SK-MEL-5 (cell line): ENCODE measurements around the gene MCM10. TPM values are rescaled to one million over a fixed set of nuclear protein-coding genes. Genes with fewer than 3 reads are reported as not detected.
"Not testable (repeated sequence)": the region's sequence is repeated elsewhere in the genome, so short reads cannot be mapped to it uniquely, and the experiment has no call there.

Experiments
- DNase-seq: peaks from one replicate; pipeline ENCODE4 v3.0.0-alpha.2; 2016; ENCODE audit warnings: low read depth, low spot score
- in situ Hi-C: cut with HindIII; loops from 2 replicates; pipeline ENCODE4 v1.10.0; 2016; ENCODE audit warnings: low sequenced_read_pairs, high pct_unique_total_duplicates, low pct_unique_long_range_greater_than_20kb
- small RNA-seq, 2 experiments: library from RNA; depleted of rRNA; stranded (forward); fragments of <200 nt; gene quantifications; one replicate each; pipeline ENCODE3, GENCODE V24; 2014
- total RNA-seq: library from RNA; depleted of rRNA; stranded (reverse); fragments of >200 nt; shearing (Covaris generic); gene quantifications from 2 replicates; pipeline ENCODE4 v1.2.3, GENCODE V29; 2014; rRNA removed

The MCM10 gene
- total RNA-seq, 1 experiment from 2014 or later = 11.6 TPM

DNA sequence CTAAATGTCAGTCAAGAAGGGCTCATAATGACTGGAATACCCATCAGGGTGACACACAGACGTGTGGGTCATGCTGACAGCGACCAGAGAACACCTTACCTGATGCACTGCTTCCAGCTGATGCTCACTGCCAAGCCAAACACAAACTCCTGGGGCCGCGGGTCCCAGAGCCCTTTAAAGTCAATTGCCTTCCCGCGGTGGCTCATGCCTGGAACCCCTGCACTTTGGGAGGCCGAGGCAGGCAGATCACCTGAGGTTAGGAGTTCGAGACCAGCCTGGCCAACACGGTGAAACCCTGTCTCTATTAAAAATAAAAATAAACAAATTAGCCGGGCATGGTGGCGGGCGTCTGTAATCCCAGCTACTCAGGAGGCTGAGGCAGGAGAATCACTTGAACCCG is 73.4 kb downstream of the MCM10 start:
- DNase-seq, in situ Hi-C loops: not testable (repeated sequence)

DNA sequence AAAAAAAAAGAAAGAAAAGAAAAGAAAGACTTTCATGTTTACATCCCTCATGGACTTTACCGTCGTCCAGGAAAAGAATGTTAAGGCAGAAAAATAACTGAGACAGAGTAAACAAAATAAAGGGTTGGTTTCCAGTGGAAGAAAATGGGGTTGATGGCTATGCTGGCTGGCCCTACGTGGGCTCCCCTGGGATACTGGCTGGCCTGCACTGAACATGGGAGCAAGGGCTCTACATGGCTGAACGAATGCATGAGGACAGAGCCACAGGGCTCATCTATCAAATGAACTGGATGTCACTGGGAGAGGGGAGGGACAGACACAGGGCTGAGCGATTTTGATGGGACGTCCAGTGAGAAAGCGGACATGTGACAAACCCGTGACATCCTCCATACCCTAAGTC is 75.3 kb downstream of the MCM10 start:
- in situ Hi-C loops = no loop called here
- DNase-seq = no peak

DNA sequence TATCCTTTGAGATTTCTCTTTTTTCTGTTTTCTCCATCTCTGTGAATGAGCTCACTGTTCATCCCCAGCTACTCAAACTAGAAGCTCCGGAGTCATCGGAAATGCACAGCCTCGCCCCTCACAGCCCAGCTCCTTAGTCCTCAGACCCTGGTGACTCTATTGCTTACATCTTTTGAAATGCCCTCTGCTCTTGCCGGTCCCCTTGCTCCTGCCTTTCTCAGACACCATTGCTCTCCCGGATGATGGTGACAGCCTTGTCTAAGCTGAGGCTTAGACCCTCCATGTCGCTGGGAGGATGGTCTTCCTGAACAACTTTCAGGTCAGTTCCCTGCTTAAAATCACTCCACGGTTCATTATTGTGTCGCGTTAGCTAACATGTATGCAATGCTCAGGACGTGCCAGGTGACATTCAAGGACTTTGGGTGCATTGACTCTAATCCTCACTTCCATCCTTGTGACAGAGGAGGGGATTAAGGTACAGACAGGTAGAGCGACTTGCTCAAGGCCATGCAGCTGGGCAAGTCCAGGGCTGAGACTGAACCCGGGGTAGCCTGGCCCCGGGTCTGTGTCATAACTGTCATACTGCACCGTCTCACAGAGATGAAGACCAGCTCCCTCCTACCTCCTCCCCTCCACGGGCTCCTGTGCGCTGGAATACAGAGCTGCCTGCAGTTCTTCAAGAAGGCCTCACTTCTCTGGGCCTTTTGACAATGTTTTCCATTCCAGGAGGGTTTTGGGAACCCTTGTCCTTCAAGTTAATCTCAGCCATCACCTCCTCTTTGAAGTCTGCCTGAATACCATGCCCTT is 77.1 kb downstream of the MCM10 start:
- in situ Hi-C loops = no loop called here
- no peak for DNase-seq

DNA sequence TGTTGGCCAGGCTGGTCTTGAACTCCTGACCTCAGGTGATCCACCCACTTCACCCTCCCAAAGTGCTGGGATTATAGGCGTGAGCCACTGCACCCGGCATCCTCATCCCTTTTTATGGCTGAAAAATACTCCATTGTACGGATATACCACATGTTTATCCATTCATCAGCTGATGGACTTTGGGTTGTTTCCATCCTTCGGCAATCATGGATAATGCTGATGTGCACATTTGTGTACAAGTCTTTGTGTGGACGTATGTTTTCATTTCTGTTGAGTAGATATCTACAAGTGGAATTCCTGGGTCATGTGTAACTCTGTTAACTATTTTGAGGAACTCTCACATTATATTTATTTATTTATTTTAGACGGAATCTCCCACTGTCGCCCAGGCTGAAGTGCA is 78.6 kb downstream of the MCM10 start:
- no peak for DNase-seq
- in situ Hi-C loops = no loop called here

DNA sequence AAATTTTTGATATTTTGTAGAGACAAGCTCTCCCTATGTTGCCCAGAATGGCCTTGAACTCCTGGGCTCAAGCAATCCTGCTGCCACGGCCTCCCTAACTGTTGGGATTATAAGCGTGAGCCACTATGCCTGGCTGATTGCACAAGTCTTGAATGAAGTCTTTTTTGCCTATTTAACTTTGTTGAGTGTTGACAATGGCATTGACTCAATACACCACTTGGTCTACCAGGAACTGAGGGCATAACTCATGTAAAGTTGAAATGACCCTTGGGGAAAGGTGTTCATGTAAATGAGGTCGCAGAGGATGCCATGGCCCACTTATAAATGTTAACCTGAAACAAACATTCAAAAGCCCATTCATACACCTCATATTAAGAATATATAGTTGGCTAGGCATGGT is 80.3 kb downstream of the MCM10 start:
- no peak for DNase-seq
- in situ Hi-C loops = no loop called here

DNA sequence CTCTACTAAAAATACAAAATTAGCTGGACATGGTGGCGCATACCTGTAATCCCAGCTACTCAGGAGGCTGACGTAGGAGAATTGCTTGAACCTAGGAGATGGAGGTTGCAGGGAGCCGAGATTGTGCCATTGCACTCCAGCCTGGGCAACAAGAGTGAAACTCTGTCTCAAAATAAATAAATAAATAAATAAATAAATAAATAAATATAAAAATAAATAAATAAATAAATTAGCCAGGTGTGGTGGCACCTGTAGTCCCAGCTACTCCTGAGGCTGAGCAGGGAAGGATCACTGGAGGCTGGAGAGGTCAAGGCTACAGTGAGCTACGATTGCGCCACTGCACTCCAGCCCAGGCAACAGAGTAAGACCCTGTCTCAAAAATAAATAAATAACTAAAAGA is 80.9 kb downstream of the MCM10 start:
- in situ Hi-C loops, DNase-seq: not testable (repeated sequence)

DNA sequence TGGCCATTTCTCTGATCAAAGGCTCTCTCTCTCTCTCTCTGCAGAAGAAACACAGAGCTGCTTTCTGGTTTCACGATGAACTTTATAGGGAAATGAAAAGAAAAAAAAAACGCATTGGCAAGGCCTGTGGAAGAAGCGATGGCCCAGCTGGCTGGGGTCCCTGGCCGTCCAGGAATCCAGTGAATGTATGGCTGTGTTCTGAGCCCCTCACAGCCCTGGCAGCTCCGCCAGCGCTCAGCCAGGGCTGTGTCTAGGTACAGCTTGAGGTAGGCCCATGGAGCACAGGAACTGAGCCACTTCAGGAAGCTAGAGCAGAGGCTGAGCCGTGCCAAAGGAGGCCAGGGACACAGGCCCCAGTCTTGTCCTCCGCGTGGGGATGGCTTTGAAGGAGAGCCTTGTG is 85.9 kb downstream of the MCM10 start:
- in situ Hi-C loops = no loop called here

DNA sequence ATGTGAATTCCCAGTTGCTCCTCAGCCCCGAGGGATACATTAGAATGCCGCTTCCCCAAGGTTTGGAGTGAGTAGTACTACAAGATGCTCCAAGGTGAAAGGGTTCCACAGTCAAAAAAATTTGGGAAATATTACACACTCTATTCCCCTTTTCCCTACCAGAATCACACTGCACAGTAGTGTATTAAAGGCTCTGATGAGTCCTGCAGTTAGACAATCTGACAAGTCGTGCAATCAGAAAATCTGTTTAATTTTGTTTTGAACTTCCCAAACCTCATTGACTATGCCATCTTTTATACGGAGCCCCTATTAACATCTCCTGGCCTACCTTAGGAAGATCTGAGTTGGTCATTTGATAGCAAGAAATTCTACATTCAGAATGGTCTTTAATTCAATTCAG is 86.4 kb downstream of the MCM10 start:
- no peak for DNase-seq
- in situ Hi-C loops = no loop called here

More for the DNA sequence above, 85.9 kb downstream of the MCM10 start:
- DNase-seq = no peak

DNA sequence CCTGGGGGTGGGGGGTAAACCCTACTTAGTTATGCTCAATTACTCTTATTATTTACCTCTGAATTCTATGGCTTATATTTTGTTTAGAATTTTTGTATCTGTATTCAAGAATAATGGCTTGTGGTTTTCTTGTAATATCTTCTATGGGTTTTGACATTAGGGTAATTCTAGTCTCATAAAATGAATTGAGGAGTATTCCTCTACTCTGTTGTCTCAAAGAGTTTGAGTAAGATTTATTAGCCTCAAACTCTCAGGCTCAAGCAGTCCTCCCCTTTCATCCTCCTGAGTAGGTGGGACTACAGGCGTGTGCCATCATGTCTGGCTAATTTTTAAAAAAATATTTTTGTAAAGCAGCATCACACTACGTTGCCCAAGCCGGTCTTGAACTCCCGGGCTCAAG is 92.4 kb downstream of the MCM10 start:
- in situ Hi-C loops = no loop called here
- no peak for DNase-seq

DNA sequence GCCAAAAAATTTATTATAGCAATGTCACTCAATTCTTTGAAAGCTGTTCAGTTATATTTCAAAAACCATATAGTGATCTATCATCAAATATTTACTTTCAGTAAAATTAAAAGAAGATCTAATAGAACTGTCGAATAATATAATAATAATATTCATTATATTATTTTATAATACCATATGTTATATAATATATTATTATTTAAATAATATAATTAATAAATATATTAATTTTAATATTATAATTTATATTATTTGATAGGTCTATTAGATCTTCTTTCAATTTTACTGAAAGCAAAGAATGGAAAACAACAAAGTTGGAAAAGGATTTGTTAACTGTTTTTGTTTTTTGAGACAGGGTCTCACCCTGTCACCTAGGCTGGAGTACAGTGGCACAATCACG is 95.3 kb downstream of the MCM10 start:
- DNase-seq = no peak
- in situ Hi-C loops = no loop called here

DNA sequence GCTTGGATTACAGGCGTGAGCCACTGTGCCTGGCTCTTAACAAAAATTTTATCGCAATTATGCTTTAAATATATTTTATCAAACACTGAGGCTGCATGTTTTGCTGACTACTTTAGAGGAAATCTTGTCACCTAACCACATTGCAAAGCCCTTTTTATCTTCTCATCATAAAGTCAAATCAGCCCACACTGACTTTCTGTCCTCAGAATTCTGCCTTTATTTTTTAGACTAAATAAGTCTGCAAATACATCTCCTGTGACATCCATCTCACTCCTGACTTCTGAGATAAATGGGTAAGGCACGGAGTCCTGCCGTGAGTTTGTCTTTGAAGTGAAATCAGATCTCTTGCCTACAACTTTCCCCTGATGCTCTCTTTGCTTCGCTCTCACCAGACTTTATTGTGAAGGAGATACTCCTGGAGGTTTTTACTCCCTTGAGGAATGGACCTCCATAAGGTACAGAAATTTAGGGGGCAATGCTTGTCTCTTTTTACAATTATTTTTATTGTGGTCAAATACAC is 96.3 kb downstream of the MCM10 start:
- in situ Hi-C loops = no loop called here
- no peak for DNase-seq

Small RNAs within 50 kb of the gene (small RNA-seq; reads per million reads assigned to genes)
- gene RNU6-6P = 0 to 0.29 reads per million in 2 experiments

Other genes starting within 250 kb of the MCM10 start
- 0.19 and 0.42 TPM in 2 replicates for gene CCDC3, start 159.8 kb upstream of the MCM10 start, total RNA-seq
- 22.3 and 25.3 TPM in 2 replicates for gene OPTN, start 61.4 kb upstream of the MCM10 start, total RNA-seq
- not detected in 2 replicates for gene UCMA, start 72.8 kb downstream of the MCM10 start, total RNA-seq
- 17.8 and 18.8 TPM in 2 replicates for gene PHYH, start 138.5 kb downstream of the MCM10 start, total RNA-seq
- gene SEPHS1, start 186.7 kb downstream of the MCM10 start, total RNA-seq = 24.6 and 34.4 TPM in 2 replicates